Nephron progenitor cell (in vitro differentiated cells): ENCODE results near the gene VIPR2.

ENCODE experiments used
- DNase-seq: peaks from one replicate; pipeline ENCODE4 v3.0.0; 2021
- H3K27ac Mint-ChIP-seq: 2 replicates; pipeline ENCODE4 v1.8.0; 2021; ENCODE audit warnings: mild to moderate bottlenecking, moderate library complexity, mixed read lengths
- H3K27me3 Mint-ChIP-seq: 2 replicates; pipeline ENCODE4 v1.8.0; 2021; ENCODE audit warnings: mild to moderate bottlenecking, low read depth, mixed read lengths; ENCODE audit not compliant: poor library complexity
- H3K36me3 Mint-ChIP-seq: 2 replicates; pipeline ENCODE4 v1.8.0; 2021; ENCODE audit warnings: low read depth, mixed read lengths
- H3K4me1 Mint-ChIP-seq: 2 replicates; pipeline ENCODE4 v1.8.0; 2021; ENCODE audit warnings: mixed read lengths
- H3K4me3 Mint-ChIP-seq: 2 replicates; pipeline ENCODE4 v1.8.0; 2021; ENCODE audit warnings: mild to moderate bottlenecking, moderate library complexity, mixed read lengths
- H3K9me3 Mint-ChIP-seq: 2 replicates; pipeline ENCODE4 v1.8.0; 2021; ENCODE audit warnings: mild to moderate bottlenecking, moderate library complexity, mixed read lengths
- CTCF ChIP-seq: fragments of 200-600 bp; sonication (generic); IDR thresholded peaks from 2 replicates; pipeline ENCODE4 v1.5.0; 2021; ENCODE audit warnings: antibody characterized with exemption

VIPR2 gene

GRCh38 chr7:159140170-159140910, 4.3 kb downstream of the VIPR2 start:
- DNase-seq: no peak
- H3K36me3 Mint-ChIP-seq: no peaks in the 10 kb centered on the region
- no peak overlapping the region for H3K4me3 Mint-ChIP-seq
- H3K4me1 Mint-ChIP-seq: peaks cover 36% of the 10 kb centered on the region
- H3K9me3 Mint-ChIP-seq: peaks cover 20% of the 10 kb centered on the region
- H3K27ac Mint-ChIP-seq: no peak overlapping the region
- no peak for TF ChIP-seq CTCF
- peaks cover 54% of the 10 kb centered on the region for H3K27me3 Mint-ChIP-seq

GRCh38 chr7:159139639-159140038, 5.0 kb downstream of the VIPR2 start:
- Mint-ChIP-seq H3K27me3 (peaks cover 54% of the 10 kb centered on the region), H3K9me3 (peaks cover 20% of the 10 kb centered on the region), H3K36me3 (no peaks in the 10 kb centered on the region), H3K4me1 (peaks cover 36% of the 10 kb centered on the region), H3K4me3 (no peak overlapping the region), H3K27ac (no peak overlapping the region)
- no peak for DNase-seq
- TF ChIP-seq CTCF: no peak

GRCh38 chr7:159139202-159139601, 5.5 kb downstream of the VIPR2 start:
- H3K9me3 Mint-ChIP-seq: peaks cover 20% of the 10 kb centered on the region
- no peak overlapping the region for H3K27ac Mint-ChIP-seq
- peaks cover 53% of the 10 kb centered on the region for H3K27me3 Mint-ChIP-seq
- TF ChIP-seq CTCF: no peak
- H3K4me1 Mint-ChIP-seq: peaks cover 36% of the 10 kb centered on the region
- H3K4me3 Mint-ChIP-seq: no peak overlapping the region
- no peaks in the 10 kb centered on the region for H3K36me3 Mint-ChIP-seq
- no peak for DNase-seq

GRCh38 chr7:159138508-159138907, 6.2 kb downstream of the VIPR2 start:
- Mint-ChIP-seq H3K27ac (no peak overlapping the region), H3K4me3 (no peak overlapping the region), H3K9me3 (peaks cover 20% of the 10 kb centered on the region), H3K27me3 (peaks cover 49% of the 10 kb centered on the region), H3K4me1 (peaks cover 30% of the 10 kb centered on the region), H3K36me3 (no peaks in the 10 kb centered on the region)
- no peak for TF ChIP-seq CTCF
- no peak for DNase-seq

GRCh38 chr7:159137906-159138305, 6.8 kb downstream of the VIPR2 start:
- Mint-ChIP-seq H3K4me3 (no peak overlapping the region), H3K36me3 (no peaks in the 10 kb centered on the region), H3K4me1 (peaks cover 25% of the 10 kb centered on the region), H3K27ac (no peak overlapping the region), H3K27me3 (peaks cover 43% of the 10 kb centered on the region), H3K9me3 (peaks cover 20% of the 10 kb centered on the region)
- no peak for DNase-seq
- no peak for TF ChIP-seq CTCF

GRCh38 chr7:159136846-159137245, 7.8 kb downstream of the VIPR2 start:
- Mint-ChIP-seq H3K27ac (no peak overlapping the region), H3K4me1 (peaks cover 17% of the 10 kb centered on the region), H3K4me3 (no peak overlapping the region), H3K36me3 (no peaks in the 10 kb centered on the region), H3K27me3 (peaks cover 32% of the 10 kb centered on the region), H3K9me3 (peaks cover 20% of the 10 kb centered on the region)
- DNase-seq: no peak
- TF ChIP-seq CTCF: no peak
